Naive thymus-derived CD8-positive, alpha-beta T cell (primary cell): ENCODE data around the gene ELMOD1. TPM values are rescaled to one million over a fixed set of nuclear protein-coding genes. Genes with fewer than 3 reads are reported as not detected.
A peak's percentile ranks its signal among the peaks of the same experiment; 100 is the strongest.
"Not testable (repeated sequence)": the region's sequence is repeated elsewhere in the genome, so short reads cannot be mapped to it uniquely, and the experiment has no call there.

Experiments
- ATAC-seq, 2 donors: fragments of 150-1000 bp; cut with Tn5 transposase in 1 of 2; sonication (Bioruptor Pico), chemical (Tn5 transposase) in 1 of 2; 1 replicate in 1 of 2; 2 replicates in 1 of 2; pipeline ENCODE4 v1.10.0; 2021; ENCODE audit warnings: mild to moderate bottlenecking in 2 of 2, moderate library complexity in 2 of 2
- POLR2A ChIA-PET: fragments of 350-600 bp; sonication (Branson Sonifier 250); formaldehyde crosslinking; loops from one replicate; lab custom pipeline; 2021; ENCODE audit warnings: antibody characterized with exemption; lab: Charles Lee
- DNase-seq, 10 donors: peaks; one replicate each; pipeline versions ENCODE4 v3.0.0 to v3.0.0-alpha.2; 2020 to 2022
- H3K27ac Mint-ChIP-seq, 10 donors: one replicate each; pipeline ENCODE4 v1.8.0; 2020 to 2022; ENCODE audit warnings: mild to moderate bottlenecking in 10 of 10, mixed read lengths in 10 of 10, moderate library complexity in 4 of 10, inconsistent platforms in 1 of 10
- H3K27me3 Mint-ChIP-seq, 5 donors: one replicate each; pipeline ENCODE4 v1.8.0; 2021 to 2022; ENCODE audit warnings: mixed read lengths in 5 of 5
- H3K36me3 Mint-ChIP-seq, 3 donors: one replicate each; pipeline ENCODE4 v1.8.0; 2020 to 2022; ENCODE audit warnings: mixed read lengths in 3 of 3, mild to moderate bottlenecking in 2 of 3, inconsistent platforms in 1 of 3
- H3K4me1 Mint-ChIP-seq, 4 donors: one replicate each; pipeline ENCODE4 v1.8.0; 2021 to 2022; ENCODE audit warnings: mixed read lengths in 4 of 4
- H3K4me3 Mint-ChIP-seq, 10 donors: one replicate each; pipeline ENCODE4 v1.8.0; 2020 to 2022; ENCODE audit warnings: mild to moderate bottlenecking in 10 of 10, mixed read lengths in 10 of 10, moderate library complexity in 6 of 10, inconsistent platforms in 1 of 10
- H3K9me3 Mint-ChIP-seq, 9 donors: one replicate each; pipeline ENCODE4 v1.8.0; 2020 to 2022; ENCODE audit warnings: mixed read lengths in 9 of 9, mild to moderate bottlenecking in 3 of 9, inconsistent platforms in 1 of 9, moderate library complexity in 1 of 9
- polyA plus RNA-seq, 3 donors: library from polyadenylated mRNA; unstranded; fragments of 300-500 nt; fragmentation: Illumina TruSeq; gene quantifications; one replicate each; pipeline ENCODE4 v1.2.3, GENCODE V29; 2021
- total RNA-seq, 8 experiments: library from RNA in 2 of 8; stranded (reverse) in 2 of 8; gene quantifications; one replicate each; pipeline ENCODE4 v1.2.3 and lab custom pipeline; 2021 to 2026

Gene ELMOD1
- total and polyA plus RNA-seq, 5 experiments from 2014 or later, result not detected

- POLR2A ChIA-PET, result interaction anchor here (1.4 to 1.7 kb wide), 2 partner anchors 109 to 443 kb away, joined by 3 to 5 read pairs; partner anchors contain the start of genes CUL5 and CWF19L2
- Mint-ChIP-seq H3K4me1 (peaks cover 27 to 63% (median 49%) of the 10 kb centered on the region in 4 donors), H3K27ac (peak overlapping the region; percentile 6 to 97 (median 94)), H3K4me3 (peak overlapping the region; percentile 92 to 99 (median 97)), H3K36me3 (peaks cover 0 to 16% (median 0%) of the 10 kb centered on the region in 3 donors)
- not testable (repeated sequence) for ATAC-seq, DNase-seq, H3K27me3 Mint-ChIP-seq, H3K9me3 Mint-ChIP-seq
These were observed 24.9 kb upstream of the ELMOD1 start for GRCh38 chr11:107565955-107566501.

GRCh38 chr11:107566569-107566968, 24.4 kb upstream of the ELMOD1 start:
- ATAC-seq, result no peak
- Mint-ChIP-seq H3K4me3 (peak overlapping the region; percentile 92 to 99 (median 97)), H3K4me1 (peaks cover 27 to 59% (median 47%) of the 10 kb centered on the region in 4 donors), H3K9me3 (no peaks in the 10 kb centered on the region), H3K27me3 (no peaks in the 10 kb centered on the region), H3K36me3 (peaks cover 0 to 12% (median 0%) of the 10 kb centered on the region in 3 donors), H3K27ac (peak overlapping the region; percentile 6 to 97 (median 93))
- DNase-seq, result no peak
- POLR2A ChIA-PET, result interaction anchor here (1.4 kb wide), 1 partner anchor 442 kb away, joined by 3 read pairs; the partner anchor contains the start of gene CUL5

GRCh38 chr11:107567739-107568335, 23.1 kb upstream of the ELMOD1 start:
- peaks cover 0 to 4% (median 0%) of the 10 kb centered on the region in 5 donors for H3K27me3 Mint-ChIP-seq
- no peak for ATAC-seq
- no peak for DNase-seq
- H3K4me3 Mint-ChIP-seq, result peak overlapping the region in 3 of 10 donors; percentile 22 to 56 (median 29)
- POLR2A ChIA-PET, result no interaction called here
- no peaks in the 10 kb centered on the region for H3K9me3 Mint-ChIP-seq
- H3K27ac Mint-ChIP-seq, result peak overlapping the region in 3 of 10 donors; percentile 19 to 46 (median 29)
- peaks cover 25 to 47% (median 39%) of the 10 kb centered on the region in 4 donors for H3K4me1 Mint-ChIP-seq
- peaks cover 0 to 2% (median 0%) of the 10 kb centered on the region in 3 donors for H3K36me3 Mint-ChIP-seq

- no peaks in the 10 kb centered on the region for H3K9me3 Mint-ChIP-seq
- H3K4me3 Mint-ChIP-seq, result no peak overlapping the region
- peak overlapping the region in 1 of 10 donors; percentile 56 for H3K27ac Mint-ChIP-seq
- peaks cover 15 to 30% (median 21%) of the 10 kb centered on the region in 4 donors for H3K4me1 Mint-ChIP-seq
- peaks cover 0 to 6% (median 2%) of the 10 kb centered on the region in 5 donors for H3K27me3 Mint-ChIP-seq
- ATAC-seq (no peak), DNase-seq (no peak)
- no peaks in the 10 kb centered on the region for H3K36me3 Mint-ChIP-seq
- POLR2A ChIA-PET, result no interaction called here
These were observed 20.9 kb upstream of the ELMOD1 start for GRCh38 chr11:107570015-107570414.

GRCh38 chr11:107573438-107573837, 17.5 kb upstream of the ELMOD1 start:
- Mint-ChIP-seq H3K27ac (no peak overlapping the region), H3K27me3 (peaks cover 0 to 9% (median 2%) of the 10 kb centered on the region in 5 donors), H3K9me3 (no peaks in the 10 kb centered on the region), H3K36me3 (no peaks in the 10 kb centered on the region), H3K4me1 (no peaks in the 10 kb centered on the region), H3K4me3 (no peak overlapping the region)
- DNase-seq (no peak), ATAC-seq (no peak)
- POLR2A ChIA-PET, result no interaction called here

- H3K4me1 Mint-ChIP-seq, POLR2A ChIA-PET, H3K36me3 Mint-ChIP-seq, H3K9me3 Mint-ChIP-seq, H3K4me3 Mint-ChIP-seq: not testable (repeated sequence)
- H3K27me3 Mint-ChIP-seq, result peaks cover 0 to 16% (median 10%) of the 10 kb centered on the region in 5 donors
- ATAC-seq (peak; percentile 54 to 56), DNase-seq (peak in 9 of 10 donors; percentile 13 to 70 (median 41))
- peak overlapping the region in 1 of 10 donors; percentile 57 for H3K27ac Mint-ChIP-seq
These were observed 14.2 kb upstream of the ELMOD1 start for GRCh38 chr11:107576497-107577345.

- Mint-ChIP-seq H3K27me3 (peaks cover 0 to 14% (median 12%) of the 10 kb centered on the region in 5 donors), H3K4me3 (no peak overlapping the region), H3K9me3 (peaks cover 0 to 7% (median 0%) of the 10 kb centered on the region in 9 donors), H3K27ac (peak overlapping the region in 2 of 10 donors; percentile 43 to 57), H3K36me3 (no peaks in the 10 kb centered on the region), H3K4me1 (no peaks in the 10 kb centered on the region)
- ATAC-seq, result no peak
- DNase-seq, result no peak
- POLR2A ChIA-PET, result no interaction called here
These were observed 13.6 kb upstream of the ELMOD1 start for GRCh38 chr11:107577346-107577711.

GRCh38 chr11:107579169-107579568, 11.8 kb upstream of the ELMOD1 start:
- H3K4me3 Mint-ChIP-seq, DNase-seq, H3K9me3 Mint-ChIP-seq, H3K4me1 Mint-ChIP-seq, H3K36me3 Mint-ChIP-seq, ATAC-seq, H3K27ac Mint-ChIP-seq, POLR2A ChIA-PET: not testable (repeated sequence)
- peaks cover 5 to 21% (median 14%) of the 10 kb centered on the region in 5 donors for H3K27me3 Mint-ChIP-seq

- no peak overlapping the region for H3K4me3 Mint-ChIP-seq
- no peak for DNase-seq
- H3K27ac Mint-ChIP-seq, result peak overlapping the region in 2 of 10 donors; percentile 6 to 46
- ATAC-seq, result no peak
- POLR2A ChIA-PET, result interaction anchor here (0.7 kb wide), 1 partner anchor 306 kb away, joined by 3 read pairs; no protein-coding TSS in a partner anchor
- no peaks in the 10 kb centered on the region for H3K36me3 Mint-ChIP-seq
- peaks cover 0 to 7% (median 0%) of the 10 kb centered on the region in 9 donors for H3K9me3 Mint-ChIP-seq
- peaks cover 10 to 35% (median 24%) of the 10 kb centered on the region in 5 donors for H3K27me3 Mint-ChIP-seq
- H3K4me1 Mint-ChIP-seq, result no peaks in the 10 kb centered on the region
These were observed 9.8 kb upstream of the ELMOD1 start for GRCh38 chr11:107581147-107581546.

- POLR2A ChIA-PET, result no interaction called here
- H3K27me3 Mint-ChIP-seq, result peaks cover 34 to 58% (median 49%) of the 10 kb centered on the region in 5 donors
- H3K4me1 Mint-ChIP-seq, result no peaks in the 10 kb centered on the region
These were observed 7.2 kb upstream of the ELMOD1 start for GRCh38 chr11:107583629-107584195.

GRCh38 chr11:107587306-107587979, 3.5 kb upstream of the ELMOD1 start:
- H3K27me3 Mint-ChIP-seq, result peaks cover 47 to 79% (median 67%) of the 10 kb centered on the region in 5 donors

More at GRCh38 chr11:107583629-107584195, 7.2 kb upstream of the ELMOD1 start:
- H3K27ac Mint-ChIP-seq, result no peak overlapping the region
- DNase-seq, result no peak
- no peak overlapping the region for H3K4me3 Mint-ChIP-seq
- ATAC-seq, result no peak
- H3K36me3 Mint-ChIP-seq, result peaks cover 0 to 5% (median 0%) of the 10 kb centered on the region in 3 donors
- H3K9me3 Mint-ChIP-seq, result peaks cover 0 to 10% (median 2%) of the 10 kb centered on the region in 9 donors

More at GRCh38 chr11:107587306-107587979, 3.5 kb upstream of the ELMOD1 start:
- peaks cover 0 to 5% (median 0%) of the 10 kb centered on the region in 9 donors for H3K9me3 Mint-ChIP-seq
- H3K4me3 Mint-ChIP-seq, result peak overlapping the region in 1 of 10 donors; percentile 12
- H3K4me1 Mint-ChIP-seq, result peaks cover 13 to 24% (median 23%) of the 10 kb centered on the region in 4 donors
- ATAC-seq, result no peak
- peaks cover 0 to 12% (median 3%) of the 10 kb centered on the region in 3 donors for H3K36me3 Mint-ChIP-seq
- no peak overlapping the region for H3K27ac Mint-ChIP-seq
- no peak for DNase-seq
- POLR2A ChIA-PET, result no interaction called here
